OCI-LY3 (cell line): Measurements from ENCODE around the gene UTP14C.

ENCODE experiments used
- H2AFZ ChIP-seq: fragments of 200-600, 300-600 bp; shearing (Covaris generic); 2 replicates; pipeline ENCODE4 v1.6.0; 2014; ENCODE audit warnings: antibody characterized with exemption, low read depth, low read length
- H3K27ac ChIP-seq: fragments of 200-600, 300-600 bp; sonication (generic); 2 replicates; pipeline ENCODE4 v1.5.1; 2014; ENCODE audit warnings: mild to moderate bottlenecking, low read length, moderate library complexity, mixed read lengths
- H3K27me3 ChIP-seq: fragments of 200-600, 300-600 bp; sonication (generic); 2 replicates; pipeline ENCODE4 v1.6.1; 2014; ENCODE audit warnings: low read depth, low read length, mixed read lengths
- H3K36me3 ChIP-seq: fragments of 200-600, 300-600 bp; sonication (generic); replicated peaks from 2 replicates; pipeline ENCODE3; 2014; ENCODE audit warnings: low read depth, low read length, mixed read lengths
- H3K4me1 ChIP-seq: fragments of 300-600, 200-600 bp; sonication (generic); 2 replicates; pipeline ENCODE4 v1.6.1; 2014; ENCODE audit warnings: low read length, mixed read lengths
- H3K4me2 ChIP-seq: fragments of 200-600, 300-600 bp; sonication (generic); 2 replicates; pipeline ENCODE4 v1.6.1; 2014; ENCODE audit warnings: low read length, mixed read lengths
- H3K4me3 ChIP-seq: fragments of 300-600, 200-600 bp; sonication (generic); 2 replicates; pipeline ENCODE4 v1.5.1; 2014; ENCODE audit warnings: antibody characterized with exemption, mild to moderate bottlenecking, low read length, moderate library complexity
- H3K79me2 ChIP-seq: fragments of 300-600, 200-600 bp; shearing (Covaris generic); 2 replicates; pipeline ENCODE4 v1.6.1; 2014; ENCODE audit warnings: mild to moderate bottlenecking, low read length, mixed read lengths
- H3K9ac ChIP-seq: fragments of 300-600, 200-600 bp; shearing (Covaris generic); 2 replicates; pipeline ENCODE4 v1.6.0; 2014; ENCODE audit warnings: mild to moderate bottlenecking, low read length, moderate library complexity
- H3K9me3 ChIP-seq: fragments of 200-600, 300-600 bp; shearing (Covaris generic); 2 replicates; pipeline ENCODE4 v1.6.1; 2014; ENCODE audit warnings: low read length, mixed read lengths; ENCODE audit not compliant: insufficient read depth
- H4K20me1 ChIP-seq: fragments of 200-600, 300-600 bp; sonication (generic); 2 replicates; pipeline ENCODE4 v1.6.1; 2016; ENCODE audit warnings: low read length, mixed read lengths; ENCODE audit not compliant: insufficient read depth
- CTCF ChIP-seq: fragments of 200-600, 300-600 bp; sonication (generic); IDR thresholded peaks from 2 replicates; pipeline ENCODE4 v1.5.1; 2014; ENCODE audit warnings: antibody characterized with exemption, low read length, low read depth
- EZH2phosphoT487 ChIP-seq: fragments of 200-600 bp; shearing (Covaris generic); IDR thresholded peaks from 2 replicates; pipeline ENCODE4 v1.6.1; 2018; ENCODE audit warnings: antibody characterized with exemption, mixed run types, low read depth

Gene UTP14C

GRCh38 chr13:52020191-52020590 lies 4.3 kb upstream of the UTP14C start:
- no peaks in the 10 kb centered on the region for H3K27me3 ChIP-seq
- no peak overlapping the region for H2AFZ ChIP-seq
- no peak overlapping the region for H3K4me2 ChIP-seq
- H4K20me1 ChIP-seq: no peaks in the 10 kb centered on the region
- no peaks in the 10 kb centered on the region for H3K4me1 ChIP-seq
- no peaks in the 10 kb centered on the region for H3K9me3 ChIP-seq
- H3K36me3 ChIP-seq: peaks cover 30% of the 10 kb centered on the region
- no peak overlapping the region for H3K9ac ChIP-seq
- peaks cover 20% of the 10 kb centered on the region for H3K79me2 ChIP-seq
- no peak overlapping the region for H3K4me3 ChIP-seq
- TF ChIP-seq CTCF (no peak), EZH2phosphoT487 (no peak)
- H3K27ac ChIP-seq: no peak overlapping the region

GRCh38 chr13:52022356-52022755 lies 2.1 kb upstream of the UTP14C start:
- Histone ChIP-seq H3K4me2 (no peak overlapping the region), H3K4me3 (no peak overlapping the region), H3K27me3 (no peaks in the 10 kb centered on the region), H2AFZ (no peak overlapping the region), H3K36me3 (peaks cover 43% of the 10 kb centered on the region), H3K27ac (no peak overlapping the region), H4K20me1 (peaks cover 14% of the 10 kb centered on the region; the same call in 1 of the 2 replicates), H3K9ac (no peak overlapping the region), H3K79me2 (peaks cover 19% of the 10 kb centered on the region; the same call in 1 of the 2 replicates), H3K4me1 (no peaks in the 10 kb centered on the region), H3K9me3 (no peaks in the 10 kb centered on the region)
- no peak for TF ChIP-seq CTCF
- no peak for TF ChIP-seq EZH2phosphoT487

GRCh38 chr13:52025475-52026245 lies 1.2 kb downstream of the UTP14C start:
- no peak overlapping the region for H3K9ac ChIP-seq
- peaks cover 44% of the 10 kb centered on the region for H3K36me3 ChIP-seq
- H3K4me3 ChIP-seq: no peak overlapping the region

More at GRCh38 chr13:52025475-52026245, 1.2 kb downstream of the UTP14C start:
- peaks cover 14% of the 10 kb centered on the region; the same call in 1 of the 2 replicates for H4K20me1 ChIP-seq
- no peaks in the 10 kb centered on the region for H3K9me3 ChIP-seq
- no peak overlapping the region for H3K27ac ChIP-seq
- H3K4me1 ChIP-seq: no peaks in the 10 kb centered on the region
- no peak for TF ChIP-seq CTCF
- TF ChIP-seq EZH2phosphoT487: no peak
- peaks cover 9% of the 10 kb centered on the region; the same call in 1 of the 2 replicates for H3K79me2 ChIP-seq
- no peak overlapping the region for H3K4me2 ChIP-seq
- no peaks in the 10 kb centered on the region for H3K27me3 ChIP-seq
- H2AFZ ChIP-seq: no peak overlapping the region
